Endothelial cell of umbilical vein (primary cell): ENCODE results near the gene PGGT1B. TPM values are rescaled to one million over a fixed set of nuclear protein-coding genes. Genes with fewer than 3 reads are reported as not detected.

Source experiments
- BruUV-seq: library from RNA; stranded (reverse); fragments of 400-500 nt; replicated peaks from 2 replicates; lab custom pipeline; 2021; lab: Mats Ljungman, UMichigan
- CTCF ChIA-PET: fragments of 300-600, 350-600 bp; sonication (Branson Sonifier 250); formaldehyde crosslinking; loops from one replicate; lab custom pipeline; 2021; ENCODE audit warnings: antibody characterized with exemption, inconsistent platforms; lab: Charles Lee
- POLR2A ChIA-PET: fragments of 300-600, 350-600 bp; sonication (Branson Sonifier 250); formaldehyde crosslinking; loops from one replicate; lab custom pipeline; 2021; ENCODE audit warnings: antibody characterized with exemption, inconsistent platforms; lab: Charles Lee
- DNase-seq: peaks from one replicate; pipeline ENCODE4 v3.0.0-alpha.2; 2011; ENCODE audit warnings: low read depth, low spot score
- FAIRE-seq: peaks from 2 replicates; lab custom pipeline; 2011; peaks lifted over from hg19 to GRCh38; lab: Jason Lieb, UNC
- H2AFZ ChIP-seq: 2 replicates; pipeline ENCODE4 v1.6.0; 2012; ENCODE audit warnings: low read depth, low read length, control low read depth, inconsistent platforms
- H3K27ac ChIP-seq: 2 replicates; pipeline ENCODE4 v1.5.1; 2011; ENCODE audit warnings: low read depth, mild to moderate bottlenecking, control low read depth, low read length, moderate library complexity; ENCODE audit not compliant: insufficient read depth
- H3K27me3 ChIP-seq, 2 experiments: 2 replicates each; pipeline versions ENCODE4 v1.6.0 to v1.6.1; 2011; ENCODE audit warnings: low read length in 2 of 2, mixed read lengths in 1 of 2; ENCODE audit not compliant: control insufficient read depth in 2 of 2, insufficient read depth in 2 of 2
- H3K36me3 ChIP-seq, 2 experiments: 2 replicates in 1 of 2; 3 replicates in 1 of 2; pipeline ENCODE4 v1.5.1; 2011; ENCODE audit warnings: low read length in 2 of 2, mild to moderate bottlenecking in 1 of 2, moderate library complexity in 1 of 2; ENCODE audit not compliant: control insufficient read depth in 2 of 2, insufficient read depth in 2 of 2; ENCODE audit errors: extremely low read depth in 1 of 2
- H3K4me1 ChIP-seq: 3 replicates; pipeline ENCODE4 v1.5.1; 2011; ENCODE audit warnings: mild to moderate bottlenecking, low read length; ENCODE audit not compliant: control insufficient read depth, insufficient read depth; ENCODE audit errors: extremely low read depth
- H3K4me2 ChIP-seq: 2 replicates; pipeline ENCODE4 v1.6.1; 2011; ENCODE audit warnings: low read length, control low read depth, mixed read lengths; ENCODE audit not compliant: insufficient read depth
- H3K4me3 ChIP-seq, 3 experiments: fragments of 200-600 bp in 1 of 3; sonication (generic), shearing (Covaris generic) in 1 of 3; replicated peaks in 1 of 3; 2 replicates each; pipeline ENCODE4 v1.5.1; 2011 to 2016; ENCODE audit warnings: control low read depth in 3 of 3, low read length in 3 of 3, mild to moderate bottlenecking in 2 of 3, inconsistent platforms in 1 of 3, low read depth in 1 of 3, moderate library complexity in 1 of 3; ENCODE audit not compliant: insufficient read depth in 1 of 3
- H3K79me2 ChIP-seq: 2 replicates; pipeline ENCODE4 v1.6.0; 2012; ENCODE audit warnings: low read length, inconsistent platforms; ENCODE audit not compliant: control insufficient read depth, insufficient read depth
- H3K9ac ChIP-seq: replicated peaks from 2 replicates; pipeline ENCODE3; 2011; ENCODE audit warnings: low read length, control low read depth; ENCODE audit not compliant: insufficient read depth; ENCODE audit errors: extremely low read depth
- H3K9me1 ChIP-seq: replicated peaks from 3 replicates; pipeline ENCODE4 v1.6.0; 2011; ENCODE audit warnings: mild to moderate bottlenecking, low read length; ENCODE audit not compliant: control insufficient read depth, insufficient read depth; ENCODE audit errors: extremely low read depth
- H3K9me3 ChIP-seq: replicated peaks from 2 replicates; pipeline ENCODE4 v1.5.1; 2012; ENCODE audit warnings: low read length, inconsistent platforms; ENCODE audit not compliant: control insufficient read depth, insufficient read depth
- H4K20me1 ChIP-seq: replicated peaks from 2 replicates; pipeline ENCODE3; 2011; ENCODE audit warnings: mild to moderate bottlenecking, low read length; ENCODE audit not compliant: control insufficient read depth, insufficient read depth; ENCODE audit errors: extremely low read depth
- EZH2 ChIP-seq: IDR thresholded peaks from 2 replicates; pipeline ENCODE4 v1.6.1; 2012; ENCODE audit warnings: borderline replicate concordance, low read depth, mild to moderate bottlenecking, moderate library complexity, low read length, inconsistent platforms; ENCODE audit not compliant: severe bottlenecking
- FOS ChIP-seq: IDR thresholded peaks from 2 replicates; pipeline ENCODE4 v1.6.1; 2011; ENCODE audit warnings: mild to moderate bottlenecking, low read length, moderate library complexity, borderline replicate concordance; ENCODE audit not compliant: insufficient read depth
- GATA2 ChIP-seq: IDR thresholded peaks from 2 replicates; pipeline ENCODE4 v1.7.0; 2011; ENCODE audit warnings: low read depth, mild to moderate bottlenecking, moderate library complexity, mixed read lengths, low read length; ENCODE audit not compliant: insufficient read length, insufficient read depth
- JUN ChIP-seq: IDR thresholded peaks from 2 replicates; pipeline ENCODE4 v1.6.1; 2011; ENCODE audit warnings: borderline replicate concordance, low read depth; ENCODE audit not compliant: insufficient read length, insufficient read depth
- MYC ChIP-seq: IDR thresholded peaks from one replicate; pipeline ENCODE4 v1.6.1; 2011; ENCODE audit warnings: mild to moderate bottlenecking, low read depth, low read length
- POLR2A ChIP-seq: IDR thresholded peaks from 2 replicates; pipeline ENCODE4 v1.6.1; 2012; ENCODE audit warnings: low read depth, mild to moderate bottlenecking, control low read depth, low read length
- POLR2AphosphoS5 ChIP-seq: IDR thresholded peaks from 2 replicates; pipeline ENCODE4 v1.6.1; 2012; ENCODE audit warnings: low read depth, mild to moderate bottlenecking, control low read depth, low read length, moderate library complexity; ENCODE audit not compliant: insufficient read depth
- dilution Hi-C: fragments of 300-500 bp; cut with MboI; formaldehyde crosslinking; loops from one replicate; pipeline ENCODE4 v1.15.0; 2019; ENCODE audit warnings: low sequenced_read_pairs; ENCODE audit not compliant: extremely low pct_ligation_motif_present
- intact Hi-C: fragments of 100-400 bp; cut with micrococcal nuclease; formaldehyde crosslinking; loops from one replicate; pipeline ENCODE4 v1.10.0; 2022
- polyA plus RNA-seq, 4 experiments: library from polyadenylated mRNA; depleted of rRNA in 3 of 4; stranded (reverse) in 3 of 4; unstranded in 1 of 4; fragments of >200 nt; gene quantifications; 2 replicates each; pipeline versions ENCODE4 v1.2.1 to v1.2.3, GENCODE V29; 2011 to 2012; ENCODE audit warnings: missing spikeins in 1 of 4
- total RNA-seq: library from RNA; stranded (reverse); gene quantifications from 2 replicates; pipeline ENCODE4 v1.2.3, GENCODE V29; 2021
- TF ChIP-seq, protein P1 (sequence below): IDR thresholded peaks from 2 replicates; pipeline ENCODE4 v1.6.1; 2011; ENCODE audit not compliant: insufficient read depth, insufficient read length
- TF ChIP-seq, protein P2 (sequence below), 2 donors: IDR thresholded peaks; 1 replicate in 1 of 2; 2 replicates in 1 of 2; pipeline ENCODE4 v1.5.1; 2011; ENCODE audit warnings: low read length in 2 of 2, mild to moderate bottlenecking in 2 of 2, moderate library complexity in 2 of 2, control low read depth in 1 of 2, inconsistent platforms in 1 of 2, low read depth in 1 of 2; ENCODE audit not compliant: insufficient read depth in 1 of 2; ENCODE audit errors: extremely low read depth in 1 of 2

Gene PGGT1B
- total and polyA plus RNA-seq, 2 donors (not counting 3 experiments of a cell fraction or from before 2014, with no cell fraction given): 2.6 to 42.3 TPM

DNA sequence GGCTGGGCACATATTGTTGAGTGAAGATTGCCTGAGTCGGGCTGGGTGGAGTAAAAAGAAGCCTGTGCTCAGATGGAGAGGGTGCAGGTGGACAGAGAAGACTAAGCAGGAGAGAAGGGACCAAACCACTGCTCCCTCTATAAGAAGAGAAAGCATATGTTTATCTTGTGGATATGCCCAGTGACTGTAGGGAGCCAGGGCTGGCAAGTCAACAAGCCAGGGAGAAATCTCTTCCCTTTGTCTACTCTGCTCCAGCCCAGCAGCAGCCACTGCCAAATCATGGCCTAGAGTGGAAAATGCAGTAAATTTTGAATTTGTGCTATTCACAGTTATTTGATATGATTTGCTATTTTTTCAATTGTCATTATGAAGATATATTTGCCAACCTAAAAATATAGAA lies 59.7 kb downstream of the PGGT1B start:
- no peaks in the 10 kb centered on the region for H3K36me3 ChIP-seq
- no peaks in the 10 kb centered on the region for H4K20me1 ChIP-seq
- no peak overlapping the region for H2AFZ ChIP-seq
- H3K9ac ChIP-seq: no peak overlapping the region
- DNase-seq (no peak), FAIRE-seq (no peak)
- no peaks in the 10 kb centered on the region for H3K27me3 ChIP-seq
- H3K9me3 ChIP-seq: no peaks in the 10 kb centered on the region
- no TSS peak for BruUV-seq
- dilution Hi-C loops (no loop called here), intact Hi-C loops (no loop called here)
- H3K4me1 ChIP-seq: no peaks in the 10 kb centered on the region
- no peaks in the 10 kb centered on the region for H3K9me1 ChIP-seq
- ChIA-PET POLR2A (no interaction called here), CTCF (interaction anchor here (1.0 kb wide), 1 partner anchor 10 kb away, joined by 3 read pairs; no protein-coding TSS in a partner anchor)
- no peak overlapping the region for H3K27ac ChIP-seq
- H3K79me2 ChIP-seq: no peaks in the 10 kb centered on the region
- no peak overlapping the region for H3K4me3 ChIP-seq
- no peak for TF ChIP-seq POLR2A
- TF ChIP-seq, protein P1, sequence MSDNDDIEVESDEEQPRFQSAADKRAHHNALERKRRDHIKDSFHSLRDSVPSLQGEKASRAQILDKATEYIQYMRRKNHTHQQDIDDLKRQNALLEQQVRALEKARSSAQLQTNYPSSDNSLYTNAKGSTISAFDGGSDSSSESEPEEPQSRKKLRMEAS: no peak
- TF ChIP-seq MYC: no peak
- TF ChIP-seq POLR2AphosphoS5: no peak
- TF ChIP-seq EZH2: no peak
- no peak for TF ChIP-seq FOS
- TF ChIP-seq, protein P2, sequence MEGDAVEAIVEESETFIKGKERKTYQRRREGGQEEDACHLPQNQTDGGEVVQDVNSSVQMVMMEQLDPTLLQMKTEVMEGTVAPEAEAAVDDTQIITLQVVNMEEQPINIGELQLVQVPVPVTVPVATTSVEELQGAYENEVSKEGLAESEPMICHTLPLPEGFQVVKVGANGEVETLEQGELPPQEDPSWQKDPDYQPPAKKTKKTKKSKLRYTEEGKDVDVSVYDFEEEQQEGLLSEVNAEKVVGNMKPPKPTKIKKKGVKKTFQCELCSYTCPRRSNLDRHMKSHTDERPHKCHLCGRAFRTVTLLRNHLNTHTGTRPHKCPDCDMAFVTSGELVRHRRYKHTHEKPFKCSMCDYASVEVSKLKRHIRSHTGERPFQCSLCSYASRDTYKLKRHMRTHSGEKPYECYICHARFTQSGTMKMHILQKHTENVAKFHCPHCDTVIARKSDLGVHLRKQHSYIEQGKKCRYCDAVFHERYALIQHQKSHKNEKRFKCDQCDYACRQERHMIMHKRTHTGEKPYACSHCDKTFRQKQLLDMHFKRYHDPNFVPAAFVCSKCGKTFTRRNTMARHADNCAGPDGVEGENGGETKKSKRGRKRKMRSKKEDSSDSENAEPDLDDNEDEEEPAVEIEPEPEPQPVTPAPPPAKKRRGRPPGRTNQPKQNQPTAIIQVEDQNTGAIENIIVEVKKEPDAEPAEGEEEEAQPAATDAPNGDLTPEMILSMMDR (IDR thresholded peaks at IDR 0.05; ENCODE audit: extremely low read depth in 1 of 2, insufficient read depth in 1 of 2, low read depth in 1 of 2, low read length in 2 of 2): no peak
- TF ChIP-seq JUN: no peak
- TF ChIP-seq GATA2: no peak
- no peak overlapping the region for H3K4me2 ChIP-seq
